HG03025 (cell line): ENCODE data around the gene SNX13.

ENCODE experiments used
- ATAC-seq: cut with Tn5 transposase; IDR thresholded peaks from one replicate; pipeline ENCODE4 v1.9.1; 2021; ENCODE audit warnings: mild to moderate bottlenecking, moderate library complexity; ENCODE audit not compliant: unreplicated experiment, low FRiP score

The SNX13 gene

GRCh38 chr7:17940302-17940883 lies at the start of gene SNX13:
SNX13 (minus strand) TSS chr7:17940494; CDS start chr7:17940295, 199 bp downstream.
- peak; percentile 96 for ATAC-seq

- no peak for ATAC-seq
Observed at GRCh38 chr7:17989546-17989945, 49.3 kb upstream of the SNX13 start.

GRCh38 chr7:17988858-17989257 lies 48.6 kb upstream of the SNX13 start:
- ATAC-seq: no peak

GRCh38 chr7:17988141-17988540 lies 47.8 kb upstream of the SNX13 start:
- ATAC-seq: no peak

- no peak for ATAC-seq
Observed at GRCh38 chr7:17986851-17987250, 46.6 kb upstream of the SNX13 start.

GRCh38 chr7:17985473-17986239 lies 45.4 kb upstream of the SNX13 start:
- no peak for ATAC-seq

- ATAC-seq: no peak
Observed at GRCh38 chr7:17984288-17984687, 44.0 kb upstream of the SNX13 start.

- ATAC-seq: no peak
Observed at GRCh38 chr7:17983221-17984062, 43.1 kb upstream of the SNX13 start.

- ATAC-seq: no peak
Observed at GRCh38 chr7:17976952-17977351, 36.7 kb upstream of the SNX13 start.

GRCh38 chr7:17971411-17971810 lies 31.1 kb upstream of the SNX13 start:
- ATAC-seq: no peak

GRCh38 chr7:17968791-17969715 lies 28.8 kb upstream of the SNX13 start:
- no peak for ATAC-seq

GRCh38 chr7:17966706-17967105 lies 26.4 kb upstream of the SNX13 start:
- no peak for ATAC-seq

GRCh38 chr7:17965603-17966002 lies 25.3 kb upstream of the SNX13 start:
- ATAC-seq: no peak

GRCh38 chr7:17963281-17963680 lies 23.0 kb upstream of the SNX13 start:
- ATAC-seq: no peak

- ATAC-seq: no peak
Observed at GRCh38 chr7:17962652-17963051, 22.4 kb upstream of the SNX13 start.

GRCh38 chr7:17957871-17958270 lies 17.6 kb upstream of the SNX13 start:
- no peak for ATAC-seq

GRCh38 chr7:17952387-17952786 lies 12.1 kb upstream of the SNX13 start:
- ATAC-seq: peak; percentile 100

GRCh38 chr7:17951742-17952254 lies 11.5 kb upstream of the SNX13 start:
- ATAC-seq: no peak

- no peak for ATAC-seq
Observed at GRCh38 chr7:17948526-17949238, 8.4 kb upstream of the SNX13 start.
